Measurements from ENCODE around the gene ADAMTSL2.

DNA sequence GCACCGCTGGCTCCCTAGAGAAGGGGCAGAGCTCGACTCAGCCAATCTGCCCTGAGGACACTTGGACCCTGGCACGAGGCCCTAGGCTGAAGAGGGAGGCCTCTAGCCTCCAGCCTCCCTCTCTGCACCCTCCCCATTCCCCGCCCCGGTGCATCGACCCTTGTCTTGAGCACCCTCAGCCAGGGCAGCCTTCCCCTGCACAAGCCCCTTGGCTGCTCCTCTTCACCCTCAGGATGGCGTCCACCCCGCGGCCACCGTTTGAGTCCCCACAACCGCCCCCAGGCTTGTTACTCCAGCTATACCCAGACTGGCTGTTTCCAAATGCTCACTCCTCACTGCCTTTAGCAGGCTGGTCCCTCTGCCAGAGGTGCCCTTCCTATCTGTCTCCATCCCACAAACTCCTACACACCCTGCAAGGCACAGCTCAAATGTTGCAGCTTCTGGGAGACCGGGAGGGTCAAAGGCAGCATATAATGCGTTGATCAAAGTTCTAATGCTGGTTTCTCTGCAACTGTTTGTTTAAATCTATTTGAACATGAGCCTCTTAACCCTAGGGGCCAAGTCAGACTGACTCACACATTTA is 81.2 kb downstream of the ADAMTSL2 start:
- TF ChIP-seq GATA2 (IDR thresholded peaks at IDR 0.05; ENCODE audit: low read depth, low read length) (no peak), GATA3 (IDR thresholded peaks at IDR 0.05; ENCODE audit: low read depth, low read length) (no peak)

Measured in SH-SY5Y (cell line).